ENCODE data around the gene MAN1A2. TPM values are rescaled to one million over a fixed set of nuclear protein-coding genes. Genes with fewer than 3 reads are reported as not detected.

Gene MAN1A2
- total and polyA plus RNA-seq, 10 of the 15 experiments (the other 5 are each of a cell fraction or from before 2014, with no cell fraction given) = 2.8 to 23.6 (median 16.0) TPM

GRCh38 chr1:117373932-117374331, 6.7 kb downstream of the MAN1A2 start (continued):
- no peak for TF ChIP-seq ZBTB4 (CRISPR knock-in tag; IDR thresholded peaks at IDR 0.05)
- TF ChIP-seq YY1 (IDR thresholded peaks at IDR 0.05; ENCODE audit: low read depth, low read length) = no peak
- no peak for TF ChIP-seq SUPT20H (IDR thresholded peaks at IDR 0.05; ENCODE audit: borderline replicate concordance, control insufficient read depth, low read depth, low read length)
- no peak for TF ChIP-seq BHLHE40 (IDR thresholded peaks at IDR 0.05; ENCODE audit: borderline replicate concordance in 1 of 2, low read depth in 2 of 2, low read length in 1 of 2)
- TF ChIP-seq, protein P1, sequence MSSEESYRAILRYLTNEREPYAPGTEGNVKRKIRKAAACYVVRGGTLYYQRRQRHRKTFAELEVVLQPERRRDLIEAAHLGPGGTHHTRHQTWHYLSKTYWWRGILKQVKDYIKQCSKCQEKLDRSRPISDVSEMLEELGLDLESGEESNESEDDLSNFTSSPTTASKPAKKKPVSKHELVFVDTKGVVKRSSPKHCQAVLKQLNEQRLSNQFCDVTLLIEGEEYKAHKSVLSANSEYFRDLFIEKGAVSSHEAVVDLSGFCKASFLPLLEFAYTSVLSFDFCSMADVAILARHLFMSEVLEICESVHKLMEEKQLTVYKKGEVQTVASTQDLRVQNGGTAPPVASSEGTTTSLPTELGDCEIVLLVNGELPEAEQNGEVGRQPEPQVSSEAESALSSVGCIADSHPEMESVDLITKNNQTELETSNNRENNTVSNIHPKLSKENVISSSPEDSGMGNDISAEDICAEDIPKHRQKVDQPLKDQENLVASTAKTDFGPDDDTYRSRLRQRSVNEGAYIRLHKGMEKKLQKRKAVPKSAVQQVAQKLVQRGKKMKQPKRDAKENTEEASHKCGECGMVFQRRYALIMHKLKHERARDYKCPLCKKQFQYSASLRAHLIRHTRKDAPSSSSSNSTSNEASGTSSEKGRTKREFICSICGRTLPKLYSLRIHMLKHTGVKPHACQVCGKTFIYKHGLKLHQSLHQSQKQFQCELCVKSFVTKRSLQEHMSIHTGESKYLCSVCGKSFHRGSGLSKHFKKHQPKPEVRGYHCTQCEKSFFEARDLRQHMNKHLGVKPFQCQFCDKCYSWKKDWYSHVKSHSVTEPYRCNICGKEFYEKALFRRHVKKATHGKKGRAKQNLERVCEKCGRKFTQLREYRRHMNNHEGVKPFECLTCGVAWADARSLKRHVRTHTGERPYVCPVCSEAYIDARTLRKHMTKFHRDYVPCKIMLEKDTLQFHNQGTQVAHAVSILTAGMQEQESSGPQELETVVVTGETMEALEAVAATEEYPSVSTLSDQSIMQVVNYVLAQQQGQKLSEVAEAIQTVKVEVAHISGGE (CRISPR knock-in tag; IDR thresholded peaks at IDR 0.05) = no peak
- TF ChIP-seq TCF12 (IDR thresholded peaks at IDR 0.05; ENCODE audit: low read depth, low read length) = no peak
- TF ChIP-seq TAF1 (IDR thresholded peaks at IDR 0.05; ENCODE audit: borderline replicate concordance, low read depth, low read length) = no peak
- TF ChIP-seq CREB1 (IDR thresholded peaks at IDR 0.05; ENCODE audit: low read depth) = no peak
- no peak for TF ChIP-seq RB1 (IDR thresholded peaks at IDR 0.05; ENCODE audit: borderline replicate concordance)
